GM23338 (cell line): Measurements from ENCODE around the gene CWC27. TPM values are rescaled to one million over a fixed set of nuclear protein-coding genes. Genes with fewer than 3 reads are reported as not detected.

Source experiments
- ATAC-seq: fragments of 200-7000 bp; cut with Tn5 transposase; 3 replicates; pipeline ENCODE4 v1.9.1; 2020
- DNase-seq: peaks from one replicate; pipeline ENCODE4 v3.0.0-alpha.2; 2015; ENCODE audit warnings: low spot score
- H2AFZ ChIP-seq: fragments of 200-600 bp; sonication (generic); 2 replicates; pipeline ENCODE4 v1.8.0; 2016; ENCODE audit warnings: antibody characterized with exemption, mild to moderate bottlenecking, moderate library complexity
- H3F3A ChIP-seq: fragments of 200-600 bp; sonication (generic); replicated peaks from 2 replicates; pipeline ENCODE4 v1.8.0; 2017; ENCODE audit warnings: antibody characterized with exemption, mixed run types, low read depth
- H3K27ac ChIP-seq: fragments of 200-600 bp; sonication (generic); 2 replicates; pipeline ENCODE4 v1.6.1; 2016; ENCODE audit warnings: low read depth
- H3K27me3 ChIP-seq: fragments of 200-600 bp; sonication (generic); 2 replicates; pipeline ENCODE4 v1.8.0; 2016; ENCODE audit warnings: mild to moderate bottlenecking, mixed run types, moderate library complexity; ENCODE audit not compliant: insufficient read depth
- H3K36me3 ChIP-seq: fragments of 200-600 bp; sonication (generic); 2 replicates; pipeline ENCODE4 v1.8.0; 2016; ENCODE audit warnings: mild to moderate bottlenecking; ENCODE audit not compliant: insufficient read depth
- H3K4me1 ChIP-seq: fragments of 200-600 bp; sonication (generic); 2 replicates; pipeline ENCODE4 v1.8.0; 2016; ENCODE audit warnings: mild to moderate bottlenecking, moderate library complexity; ENCODE audit not compliant: insufficient read depth
- H3K4me2 ChIP-seq: fragments of 200-600 bp; sonication (generic); 2 replicates; pipeline ENCODE4 v1.7.1; 2017; ENCODE audit warnings: mixed run types
- H3K4me3 ChIP-seq: fragments of 200-600 bp; sonication (generic); 2 replicates; pipeline ENCODE4 v1.6.1; 2016; ENCODE audit warnings: mixed run types
- H3K79me2 ChIP-seq: fragments of 200-600 bp; sonication (generic); replicated peaks from 2 replicates; pipeline ENCODE4 v1.8.0; 2017; ENCODE audit warnings: mild to moderate bottlenecking; ENCODE audit not compliant: insufficient read depth
- H3K9me2 ChIP-seq: fragments of 200-600 bp; sonication (generic); 2 replicates; pipeline ENCODE4 v1.8.0; 2017; ENCODE audit not compliant: insufficient read depth
- H4K20me1 ChIP-seq: fragments of 200-600 bp; sonication (generic); replicated peaks from 2 replicates; pipeline ENCODE4 v1.8.0; 2017; ENCODE audit warnings: mild to moderate bottlenecking; ENCODE audit not compliant: insufficient read depth
- H3K27ac Mint-ChIP-seq: 2 replicates; pipeline ENCODE4 v1.8.0; 2020; ENCODE audit warnings: inconsistent platforms, mild to moderate bottlenecking, moderate library complexity, mixed read lengths
- H3K27me3 Mint-ChIP-seq: 3 replicates; pipeline ENCODE4 v1.8.0; 2022; ENCODE audit warnings: low read depth, mild to moderate bottlenecking, moderate library complexity, mixed read lengths, inconsistent platforms; ENCODE audit not compliant: insufficient read depth, poor library complexity
- H3K36me3 Mint-ChIP-seq: 3 replicates; pipeline ENCODE4 v1.8.0; 2021; ENCODE audit warnings: low read depth, mild to moderate bottlenecking, inconsistent platforms, moderate library complexity, mixed read lengths
- H3K4me1 Mint-ChIP-seq: 3 replicates; pipeline ENCODE4 v1.8.0; 2020; ENCODE audit warnings: mild to moderate bottlenecking, inconsistent platforms, mixed read lengths
- H3K4me3 Mint-ChIP-seq: 3 replicates; pipeline ENCODE4 v1.8.0; 2021; ENCODE audit warnings: moderate library complexity, mild to moderate bottlenecking, inconsistent platforms, mixed read lengths
- H3K9me3 Mint-ChIP-seq: 3 replicates; pipeline ENCODE4 v1.8.0; 2020; ENCODE audit warnings: moderate library complexity, mild to moderate bottlenecking, inconsistent platforms, mixed read lengths
- CTCF ChIP-seq, 2 experiments: fragments of 200-600 bp in 1 of 2; sonication (generic) in 1 of 2; conservative IDR thresholded peaks; 2 replicates each; pipeline versions ENCODE4 v1.5.1 to v1.6.1; 2016 to 2017; ENCODE audit warnings: antibody characterized with exemption in 2 of 2, low read depth in 2 of 2, mild to moderate bottlenecking in 2 of 2, moderate library complexity in 1 of 2
- ETS1 ChIP-seq: IDR thresholded peaks from 2 replicates; pipeline ENCODE4 v1.6.1; 2016; ENCODE audit warnings: antibody characterized with exemption
- JUNB ChIP-seq: IDR thresholded peaks from one replicate; pipeline ENCODE4 v1.6.1; 2016; ENCODE audit warnings: antibody characterized with exemption; ENCODE audit not compliant: unreplicated experiment
- NANOG ChIP-seq: IDR thresholded peaks from 2 replicates; pipeline ENCODE4 v1.6.1; 2016; ENCODE audit warnings: antibody characterized with exemption, borderline replicate concordance
- POLR2AphosphoS5 ChIP-seq: IDR thresholded peaks from 2 replicates; pipeline ENCODE4 v1.6.1; 2016; ENCODE audit warnings: antibody characterized with exemption, low read depth
- STAT1 ChIP-seq: IDR thresholded peaks from one replicate; pipeline ENCODE4 v1.6.1; 2016; ENCODE audit warnings: antibody characterized with exemption; ENCODE audit not compliant: unreplicated experiment
- ZNF331 ChIP-seq: fragments of 250-450 bp; sonication (Bioruptor Pico); IDR thresholded peaks from 2 replicates; pipeline ENCODE4 v1.5.0; 2020; ENCODE audit warnings: low read depth, mild to moderate bottlenecking, moderate library complexity
- ZNF462 ChIP-seq: fragments of 250-450 bp; sonication (Bioruptor Pico); IDR thresholded peaks from 2 replicates; pipeline ENCODE4 v1.5.0; 2020; ENCODE audit warnings: mild to moderate bottlenecking, moderate library complexity
- polyA plus RNA-seq: library from polyadenylated mRNA; unstranded; fragments of >200 nt; fragmentation: Nextera tagmentation; extraction: Ambion mirVana; gene quantifications from 2 replicates; pipeline ENCODE4 v1.2.1, GENCODE V29; 2016
- total RNA-seq: library from RNA; depleted of rRNA; stranded (reverse); fragments of >200 nt; shearing (Covaris generic); gene quantifications from 2 replicates; pipeline ENCODE4 v1.2.3, GENCODE V29; 2014

Gene CWC27
- total and polyA plus RNA-seq, 2 experiments from 2014 or later = 27.7 to 115 TPM

- no peak for TF ChIP-seq ZNF462 (CRISPR knock-in tag)
- no peak for TF ChIP-seq ZNF331 (CRISPR knock-in tag)
Measured at GRCh38 chr5:64854855-64855254, 86.1 kb downstream of the CWC27 start (continued).

GRCh38 chr5:64859881-64860280 lies 91.2 kb downstream of the CWC27 start:
- no peak overlapping the region for H3K4me2 ChIP-seq
- H3K4me3 ChIP-seq = no peak overlapping the region
- ATAC-seq (no peak), DNase-seq (no peak)
- H3K36me3 ChIP-seq = no peaks in the 10 kb centered on the region
- H3K27ac Mint-ChIP-seq = no peak overlapping the region
- H3F3A ChIP-seq = no peaks in the 10 kb centered on the region
- H3K79me2 ChIP-seq = no peaks in the 10 kb centered on the region
- no peaks in the 10 kb centered on the region for H4K20me1 ChIP-seq
- no peaks in the 10 kb centered on the region for H3K4me1 ChIP-seq
- H3K27me3 ChIP-seq = no peaks in the 10 kb centered on the region
- H3K9me2 ChIP-seq = no peaks in the 10 kb centered on the region
- H3K4me3 Mint-ChIP-seq = no peak overlapping the region
- H2AFZ ChIP-seq = no peak overlapping the region
- H3K27me3 Mint-ChIP-seq = peaks cover 4% of the 10 kb centered on the region
- H3K4me1 Mint-ChIP-seq = no peaks in the 10 kb centered on the region
- no peaks in the 10 kb centered on the region for H3K9me3 Mint-ChIP-seq
- H3K36me3 Mint-ChIP-seq = no peaks in the 10 kb centered on the region
- H3K27ac ChIP-seq = no peak overlapping the region
- TF ChIP-seq ETS1 = no peak
- no peak for TF ChIP-seq ZNF331 (CRISPR knock-in tag)
- no peak for TF ChIP-seq CTCF (conservative IDR thresholded peaks at IDR 0.05; ENCODE audit: low read depth in 2 of 2)
- TF ChIP-seq POLR2AphosphoS5 = no peak
- no peak for TF ChIP-seq NANOG
- no peak for TF ChIP-seq STAT1
- no peak for TF ChIP-seq JUNB
